CD4-positive, alpha-beta T cell treated with Interleukin-15 for 4 hours (primary cell): ENCODE measurements around the gene CEP68.
"Not testable (repeated sequence)": the region's sequence is repeated elsewhere in the genome, so short reads cannot be mapped to it uniquely, and the experiment has no call there.

Source experiments
- DNase-seq: peaks from one replicate; pipeline ENCODE4 v3.0.0-alpha.2; 2020; ENCODE audit warnings: low spot score

CEP68 gene, protein sequence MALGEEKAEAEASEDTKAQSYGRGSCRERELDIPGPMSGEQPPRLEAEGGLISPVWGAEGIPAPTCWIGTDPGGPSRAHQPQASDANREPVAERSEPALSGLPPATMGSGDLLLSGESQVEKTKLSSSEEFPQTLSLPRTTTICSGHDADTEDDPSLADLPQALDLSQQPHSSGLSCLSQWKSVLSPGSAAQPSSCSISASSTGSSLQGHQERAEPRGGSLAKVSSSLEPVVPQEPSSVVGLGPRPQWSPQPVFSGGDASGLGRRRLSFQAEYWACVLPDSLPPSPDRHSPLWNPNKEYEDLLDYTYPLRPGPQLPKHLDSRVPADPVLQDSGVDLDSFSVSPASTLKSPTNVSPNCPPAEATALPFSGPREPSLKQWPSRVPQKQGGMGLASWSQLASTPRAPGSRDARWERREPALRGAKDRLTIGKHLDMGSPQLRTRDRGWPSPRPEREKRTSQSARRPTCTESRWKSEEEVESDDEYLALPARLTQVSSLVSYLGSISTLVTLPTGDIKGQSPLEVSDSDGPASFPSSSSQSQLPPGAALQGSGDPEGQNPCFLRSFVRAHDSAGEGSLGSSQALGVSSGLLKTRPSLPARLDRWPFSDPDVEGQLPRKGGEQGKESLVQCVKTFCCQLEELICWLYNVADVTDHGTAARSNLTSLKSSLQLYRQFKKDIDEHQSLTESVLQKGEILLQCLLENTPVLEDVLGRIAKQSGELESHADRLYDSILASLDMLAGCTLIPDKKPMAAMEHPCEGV

DNA sequence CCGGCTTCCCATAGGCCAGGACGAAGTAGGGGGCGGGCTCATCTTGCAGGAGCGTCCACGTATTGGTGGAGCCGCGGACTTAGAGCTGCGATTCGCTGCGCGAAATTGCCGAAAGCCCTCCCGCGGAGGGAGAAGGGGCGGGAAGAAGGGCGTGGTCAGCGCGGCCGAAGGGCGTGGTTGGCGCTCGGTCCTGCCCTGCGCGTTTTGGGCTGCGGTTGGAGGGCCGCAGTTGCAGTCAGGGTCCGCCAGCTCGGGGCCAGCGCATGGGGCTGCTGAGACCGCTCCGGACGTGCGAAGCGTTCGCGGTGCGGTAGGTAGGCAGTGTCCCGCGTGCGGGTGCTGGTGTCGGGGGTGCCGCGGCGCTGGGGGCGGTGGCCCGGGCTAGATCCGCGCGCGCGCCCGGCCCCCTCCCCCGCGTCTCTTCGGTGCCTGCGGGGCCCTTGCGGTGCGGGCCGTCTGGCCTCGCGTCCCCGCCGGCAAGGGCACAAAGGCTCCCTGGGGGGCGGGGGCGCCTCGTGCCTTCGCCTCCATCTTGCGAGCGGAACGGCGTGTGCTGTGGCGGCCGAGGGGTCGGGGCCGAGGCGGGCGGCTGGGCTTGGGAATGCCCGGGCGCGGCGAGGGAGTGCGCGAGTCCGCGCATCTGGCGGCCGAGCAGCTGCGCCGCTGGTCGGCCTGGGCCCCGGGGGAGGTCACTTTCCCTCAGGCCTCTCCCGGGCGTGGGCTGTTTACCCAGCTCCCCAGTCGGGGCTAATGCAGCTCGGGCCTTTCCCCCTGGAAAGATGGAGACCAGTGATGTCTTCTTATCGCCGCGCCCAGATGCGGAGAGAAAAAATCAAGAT is at the start of gene CEP68:
Gene CEP68 (plus strand): TSS at position 202 of the 839 bp plus-strand sequence. CDS start 13,029 bp downstream, outside the sequence.
- peak; percentile 96 for DNase-seq

DNA sequence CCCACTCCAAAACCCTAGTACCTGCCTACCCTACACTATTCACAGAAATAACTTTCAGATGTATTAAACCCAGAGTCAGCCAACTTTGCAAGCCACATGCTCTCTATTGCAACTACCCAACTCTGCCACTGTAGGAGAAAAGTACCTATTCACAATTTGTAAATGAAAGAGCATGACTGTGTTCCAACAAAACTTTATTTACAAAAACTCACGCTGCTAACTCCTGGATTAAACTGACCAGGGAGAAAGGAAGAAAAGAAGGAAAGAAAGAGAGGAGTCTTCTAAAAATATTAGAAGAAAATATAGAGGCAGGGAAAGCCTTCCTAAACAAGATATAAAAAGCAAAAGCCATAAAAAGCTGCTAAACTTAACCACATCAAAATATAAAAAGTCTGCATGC is 42.4 kb upstream of the CEP68 start:
- DNase-seq, result no peak

DNA sequence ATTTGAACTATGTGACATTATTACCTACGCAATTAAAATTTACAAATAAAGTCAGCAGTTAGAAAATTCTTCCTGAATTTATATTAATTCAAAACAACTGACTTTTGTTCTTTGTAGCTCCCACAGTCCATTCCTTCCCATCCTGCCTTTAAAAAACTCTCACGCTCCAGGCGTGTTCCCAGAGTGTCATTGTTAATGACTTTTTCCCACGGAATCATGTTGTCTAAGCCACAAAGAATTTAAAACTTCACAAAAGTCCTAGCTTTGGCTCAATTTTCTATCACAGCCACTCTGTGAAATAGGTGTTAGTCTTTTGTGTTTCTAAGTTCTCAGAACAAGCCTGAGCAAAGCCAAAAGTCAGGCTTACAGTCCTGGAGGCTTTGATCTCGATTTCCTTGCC is 40.5 kb upstream of the CEP68 start:
- DNase-seq, result no peak

DNA sequence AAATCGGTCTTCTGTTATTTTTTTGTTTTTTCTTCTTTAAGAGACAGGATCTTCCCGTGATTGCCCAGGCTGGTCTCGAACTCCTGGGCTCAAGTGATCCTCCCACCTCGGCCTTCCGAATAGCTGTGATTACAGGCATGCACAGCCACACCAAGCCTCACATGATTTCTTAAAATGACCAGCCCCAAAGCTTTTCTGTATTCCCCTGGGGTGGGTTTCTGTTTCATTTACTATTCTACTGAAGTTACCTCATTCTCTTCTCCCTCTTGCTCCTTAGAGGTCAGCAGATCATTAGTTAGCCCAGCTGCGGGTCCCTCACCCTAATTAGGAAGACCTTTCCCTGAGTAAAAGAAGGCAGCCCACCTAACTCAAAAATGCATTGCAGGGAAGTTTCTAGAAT is 39.4 kb upstream of the CEP68 start:
- no peak for DNase-seq

DNA sequence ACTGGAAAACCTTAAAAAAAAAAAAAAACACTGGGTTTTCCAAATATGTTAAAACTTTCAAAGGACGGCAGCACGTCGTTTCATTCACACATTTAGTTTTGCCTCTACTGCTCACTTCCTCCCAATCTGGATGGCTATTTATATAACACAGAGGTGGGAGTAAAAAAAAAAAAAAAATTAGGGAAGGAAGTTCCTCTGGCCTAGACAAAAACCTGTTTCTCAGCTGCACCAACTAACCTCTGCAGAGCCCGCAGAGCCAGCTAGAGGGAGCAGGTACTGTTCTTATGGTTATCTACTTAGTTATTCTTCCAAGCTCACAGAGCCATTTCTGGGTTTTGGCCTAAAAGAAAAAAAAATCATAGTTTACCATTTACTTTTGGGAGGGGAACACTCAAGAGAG is 38.9 kb upstream of the CEP68 start:
- DNase-seq, result no peak

DNA sequence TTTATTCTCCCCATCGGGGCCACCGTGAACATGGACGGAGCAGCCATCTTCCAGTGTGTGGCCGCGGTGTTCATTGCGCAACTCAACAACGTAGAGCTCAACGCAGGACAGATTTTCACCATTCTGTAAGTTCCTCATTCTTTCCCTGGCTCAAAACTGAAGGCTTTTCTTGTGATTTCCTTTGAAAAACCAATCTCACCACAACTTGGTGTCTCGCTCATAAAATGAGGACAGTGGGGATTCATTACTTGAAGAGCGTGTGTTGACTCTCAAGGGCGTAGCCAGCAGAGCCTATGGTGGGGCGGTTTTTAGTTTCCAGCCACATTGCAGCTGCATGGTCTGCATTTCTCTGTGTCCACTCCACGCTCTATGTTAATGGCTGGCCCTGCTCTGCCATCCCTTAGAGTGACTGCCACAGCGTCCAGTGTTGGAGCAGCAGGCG is 38.1 kb upstream of the CEP68 start:
- no peak for DNase-seq

DNA sequence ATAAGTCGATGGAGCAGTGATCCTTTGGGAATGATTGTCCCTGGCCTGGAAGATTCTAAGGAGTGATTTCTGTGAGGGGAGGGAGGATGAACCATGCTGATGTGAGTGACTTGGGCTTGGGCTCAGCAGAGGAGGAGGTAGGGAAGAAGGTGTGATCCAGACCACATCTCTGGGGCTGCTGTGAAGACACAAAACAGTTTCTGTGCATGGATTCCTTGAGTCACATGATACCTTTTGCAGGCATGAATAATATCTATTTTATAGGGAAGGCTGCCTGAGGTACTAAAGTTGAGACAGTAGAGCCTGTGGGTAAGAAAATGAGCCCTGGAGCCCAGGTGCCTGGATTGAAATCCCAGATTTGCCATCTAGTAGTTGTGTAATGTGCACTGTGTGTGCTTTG is 37.2 kb upstream of the CEP68 start:
- no peak for DNase-seq

DNA sequence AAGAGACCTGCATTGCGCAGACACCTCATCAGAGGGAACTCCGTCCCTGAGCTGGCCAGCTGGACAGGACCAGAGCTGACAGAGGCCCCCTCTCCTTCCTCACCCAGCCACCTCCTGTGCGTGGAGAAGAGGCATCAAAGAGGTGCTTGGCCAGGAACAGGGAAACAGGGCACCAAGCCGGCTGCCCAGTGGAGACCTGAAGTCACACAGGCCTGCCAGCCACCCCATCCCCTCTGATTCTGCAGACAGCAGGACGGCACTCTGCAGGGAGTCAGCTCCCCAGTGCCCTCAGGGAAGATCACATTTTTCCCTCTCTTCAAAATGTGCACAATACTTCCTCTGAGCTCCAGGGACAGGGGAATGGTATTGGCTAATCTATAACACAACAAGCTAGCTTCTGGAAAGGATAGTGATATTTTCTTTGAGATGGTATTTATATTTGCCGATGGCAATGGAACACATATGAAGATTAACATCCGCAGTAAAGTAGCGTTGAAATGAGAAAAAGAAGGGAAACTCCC is 36.5 kb upstream of the CEP68 start:
- DNase-seq, result no peak

DNA sequence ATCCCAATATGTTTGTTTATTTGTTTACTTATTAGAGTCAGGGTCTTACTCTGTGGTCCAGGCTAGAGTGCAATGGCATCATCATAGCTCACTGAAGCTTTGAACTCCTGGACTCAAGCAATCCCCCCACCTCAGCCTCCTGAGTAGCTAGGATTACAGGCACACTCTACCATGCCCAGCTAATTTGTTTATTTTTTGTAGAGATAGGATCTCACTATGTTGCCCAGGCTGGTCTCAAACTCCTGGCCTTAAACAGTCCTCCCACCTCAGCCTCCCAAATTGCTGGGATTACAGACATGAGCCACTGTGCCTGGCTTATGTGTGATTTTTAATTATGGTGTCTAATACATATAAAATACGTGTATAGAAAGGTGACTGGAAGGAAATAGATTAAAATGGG is 36.0 kb upstream of the CEP68 start:
- DNase-seq, result not testable (repeated sequence)

DNA sequence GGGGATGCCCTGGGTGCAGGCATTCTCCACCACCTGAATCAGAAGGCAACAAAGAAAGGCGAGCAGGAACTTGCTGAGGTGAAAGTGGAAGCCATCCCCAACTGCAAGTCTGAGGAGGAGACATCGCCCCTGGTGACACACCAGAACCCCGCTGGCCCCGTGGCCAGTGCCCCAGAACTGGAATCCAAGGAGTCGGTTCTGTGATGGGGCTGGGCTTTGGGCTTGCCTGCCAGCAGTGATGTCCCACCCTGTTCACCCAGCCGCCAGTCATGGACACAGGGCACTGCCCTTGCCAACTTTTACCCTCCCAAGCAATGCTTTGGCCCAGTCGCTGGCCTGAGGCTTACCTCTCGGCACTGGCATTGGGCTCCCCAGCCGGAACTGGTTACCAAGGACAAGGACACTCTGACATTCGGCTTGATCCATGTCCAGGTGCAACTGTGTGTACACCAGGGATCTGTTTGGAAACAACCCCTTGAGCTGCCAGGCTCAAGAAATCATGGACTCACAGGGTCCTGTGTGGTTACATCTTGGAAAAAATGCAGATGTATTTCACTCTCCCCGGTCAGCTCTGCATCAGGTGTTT is 35.2 kb upstream of the CEP68 start:
- no peak for DNase-seq

DNA sequence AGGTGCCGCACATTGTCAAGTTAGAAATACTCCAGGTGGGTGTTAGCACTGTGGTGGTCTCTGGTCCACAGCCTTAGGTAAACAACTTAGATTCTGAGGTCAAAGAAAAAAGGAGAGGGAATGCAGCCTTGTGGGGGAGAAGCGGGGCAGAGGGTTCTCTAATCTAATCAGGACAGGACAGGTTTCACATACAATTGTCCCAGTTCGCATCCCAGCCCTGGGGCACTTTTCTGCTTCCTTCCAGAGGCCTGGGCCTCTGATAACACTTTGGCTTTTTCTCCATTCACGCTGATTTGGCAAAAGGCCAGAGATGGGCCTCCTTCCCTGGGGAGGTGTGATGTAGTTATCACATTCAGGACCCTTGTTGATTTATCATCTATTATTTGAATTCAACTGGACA is 34.5 kb upstream of the CEP68 start:
- no peak for DNase-seq

DNA sequence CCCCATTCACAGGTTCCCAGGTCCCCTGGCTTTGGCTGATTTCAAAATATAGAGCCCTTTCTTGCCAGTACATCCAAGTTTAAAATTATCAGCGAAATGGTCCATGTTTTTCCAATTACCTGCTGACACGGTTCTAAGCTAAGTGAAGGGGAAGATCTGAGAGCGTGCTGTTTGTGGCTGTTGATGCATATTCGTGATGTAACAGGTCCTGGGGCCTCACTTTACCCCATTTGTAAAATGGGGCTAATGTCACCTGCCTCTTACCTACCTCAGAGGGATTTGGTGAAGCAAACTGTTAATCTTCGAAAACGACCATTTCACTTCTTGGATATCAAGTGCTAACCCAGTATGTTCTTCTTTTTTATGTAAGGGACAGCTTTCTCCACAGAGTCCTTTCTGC is 34.0 kb upstream of the CEP68 start:
- DNase-seq, result no peak

DNA sequence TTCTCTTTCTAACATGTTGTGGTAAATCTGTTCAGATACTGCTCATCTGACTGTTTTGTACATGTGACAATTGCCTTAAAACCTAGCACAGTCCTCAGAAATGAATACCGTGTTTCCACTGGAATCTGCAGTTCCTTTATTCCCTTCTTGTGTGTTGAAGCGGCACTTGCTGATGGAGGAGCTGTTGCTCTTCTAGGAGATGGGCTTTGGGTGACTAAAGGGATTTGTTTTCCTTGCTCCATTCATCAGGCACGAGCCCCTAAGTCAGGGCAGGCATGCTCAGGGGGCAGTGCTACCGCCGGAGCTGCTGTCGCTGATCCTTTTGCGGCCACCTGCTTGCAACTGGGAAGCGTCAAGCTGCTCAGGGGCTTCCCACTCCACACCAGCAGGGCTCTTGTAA is 32.5 kb upstream of the CEP68 start:
- no peak for DNase-seq

DNA sequence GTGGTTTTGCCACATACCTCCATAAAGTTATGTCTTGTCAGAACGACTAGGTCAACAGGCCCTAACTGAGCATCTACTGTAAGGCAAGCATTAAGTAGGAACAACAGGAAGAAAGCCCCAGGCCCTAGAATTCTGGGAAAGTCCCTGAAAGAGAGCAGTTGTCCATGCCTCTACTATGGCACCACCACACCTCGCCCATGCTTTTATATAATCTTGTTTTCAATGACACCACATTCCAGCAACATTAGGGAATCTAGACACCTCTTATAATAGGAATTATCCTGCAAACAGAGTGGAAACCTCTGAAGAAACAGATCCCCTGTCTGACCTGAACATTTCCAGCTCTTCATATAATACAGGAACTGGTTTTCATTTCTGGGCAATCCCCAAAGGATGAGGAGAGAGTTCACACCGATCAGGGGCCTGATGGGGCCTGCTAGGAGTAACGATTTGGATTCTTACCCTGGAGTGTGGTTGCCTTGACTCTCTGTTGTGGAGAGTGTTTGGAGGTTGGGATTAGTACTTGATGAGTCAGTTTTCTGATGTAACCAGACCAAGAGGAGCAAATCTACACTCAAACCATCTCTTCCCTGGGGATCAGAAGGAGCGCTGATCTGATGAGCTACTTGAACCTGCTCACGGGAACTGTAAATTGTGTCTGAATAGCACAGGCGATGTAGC is 31.9 kb upstream of the CEP68 start:
- no peak for DNase-seq

DNA sequence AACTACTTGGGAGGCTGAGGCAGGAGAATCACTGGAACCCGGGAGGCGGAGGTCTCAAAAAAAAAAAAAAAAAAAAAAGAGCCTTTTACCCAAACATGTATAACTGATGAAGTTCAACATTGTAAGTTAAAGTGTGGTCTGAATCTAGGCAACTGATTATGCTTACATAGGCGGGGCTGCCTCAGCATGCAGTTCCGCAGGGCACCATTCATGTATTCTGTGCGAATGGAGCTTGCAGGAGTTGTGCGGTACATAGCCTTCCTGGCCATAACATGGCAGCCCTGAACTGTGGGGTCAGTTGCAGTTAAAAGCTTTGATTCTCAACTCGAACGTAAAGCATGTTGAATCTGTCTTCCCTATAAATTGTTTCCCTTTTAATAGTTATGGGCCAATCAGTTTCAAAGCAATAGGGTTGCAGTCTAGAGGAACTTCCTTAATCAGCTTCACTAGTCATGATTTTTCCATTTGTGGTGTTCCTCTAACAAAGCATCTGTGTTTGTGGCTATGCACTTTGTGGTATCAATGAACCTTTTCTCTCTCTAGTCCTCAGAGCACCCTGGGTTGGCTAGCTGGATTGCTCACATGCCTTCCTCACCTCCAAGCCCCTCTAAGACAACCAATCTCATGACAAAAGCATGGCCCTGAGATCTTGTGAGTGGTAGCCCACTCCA is 30.6 kb upstream of the CEP68 start:
- DNase-seq, result no peak

DNA sequence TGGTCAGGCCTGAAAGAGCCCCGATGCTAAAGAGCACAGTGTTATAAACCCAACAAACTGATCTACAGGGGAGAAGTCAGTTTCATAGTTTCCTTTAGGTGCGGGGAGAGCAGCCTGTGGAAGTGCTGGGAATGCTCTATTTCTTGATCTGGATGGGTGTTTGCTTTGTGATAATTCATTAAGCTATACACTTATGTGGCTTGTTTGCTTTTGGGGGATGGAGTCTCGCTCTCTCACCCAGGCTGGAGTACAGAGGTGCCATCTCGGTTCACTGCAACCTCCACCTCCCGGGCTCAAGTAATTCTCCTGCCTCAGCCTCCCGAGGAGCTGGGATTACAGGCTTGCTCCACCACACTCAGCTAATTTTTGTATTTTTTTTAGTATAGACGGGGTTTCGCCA is 30.1 kb upstream of the CEP68 start:
- no peak for DNase-seq

DNA sequence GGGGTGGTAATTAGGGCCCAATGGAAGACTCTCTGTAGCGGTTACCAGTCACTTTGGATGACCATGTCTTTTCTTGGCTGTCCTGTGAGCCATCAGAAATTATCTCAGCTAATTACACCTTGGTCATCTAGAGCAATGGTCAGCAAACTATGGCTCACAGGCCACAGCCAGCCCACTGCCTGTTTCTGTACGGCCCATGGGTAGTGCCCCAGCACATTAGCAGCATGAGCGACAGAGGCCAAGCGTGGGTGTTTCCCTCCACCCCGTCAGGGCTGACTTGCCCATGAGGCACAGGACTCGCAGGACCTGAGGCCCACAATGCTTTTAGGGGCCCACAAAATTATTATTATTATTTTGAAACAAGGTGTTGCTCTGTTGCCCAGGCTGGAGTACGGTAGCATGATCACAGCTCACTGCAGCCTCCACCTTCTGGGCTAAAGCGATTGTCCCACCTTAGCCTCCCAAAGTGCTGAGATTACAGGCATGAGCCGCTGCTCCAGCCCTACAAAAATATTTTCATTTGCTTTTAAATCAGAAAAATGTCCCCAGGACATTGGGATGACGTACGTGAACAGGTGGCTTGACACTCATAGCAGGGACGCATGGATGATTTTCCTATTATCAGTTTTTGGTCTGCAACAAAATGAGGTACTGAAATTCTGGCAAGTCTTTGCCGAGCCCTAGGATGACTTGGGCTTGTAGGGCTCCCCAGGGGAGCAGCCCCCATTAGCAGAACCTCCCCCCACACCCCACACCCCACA is 29.3 kb upstream of the CEP68 start:
- no peak for DNase-seq

DNA sequence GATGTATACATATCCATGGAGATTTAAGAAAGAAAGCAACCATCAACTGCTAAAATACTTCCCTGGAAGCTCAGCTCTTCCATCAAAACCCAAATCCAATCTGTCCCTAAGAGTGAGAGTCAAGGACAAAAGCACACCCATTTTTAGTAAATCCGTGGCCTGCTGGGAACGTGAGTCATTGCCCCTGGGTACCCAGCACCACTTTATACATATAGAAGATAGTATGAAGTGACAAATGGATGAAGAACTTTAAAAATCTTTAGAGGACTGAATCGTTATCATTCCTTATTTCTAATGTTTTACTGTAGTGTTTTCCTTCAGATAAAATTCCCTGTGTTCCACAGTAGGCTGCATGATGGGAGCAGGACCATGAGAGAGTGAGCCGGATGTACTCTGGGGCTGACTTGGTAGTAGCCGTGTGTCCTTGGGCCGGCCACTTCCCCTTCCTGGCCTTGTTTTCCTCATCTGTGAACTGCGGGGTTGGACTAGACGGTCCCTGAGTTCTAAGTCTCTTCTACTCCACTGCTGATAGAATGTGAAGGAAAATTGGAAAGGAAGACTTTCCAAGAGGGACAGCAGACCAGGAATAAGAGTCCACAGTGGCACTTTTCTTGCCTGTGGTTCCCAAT is 28.5 kb upstream of the CEP68 start:
- DNase-seq, result no peak
